Measurements from ENCODE around the gene ASPHD2.

ASPHD2 gene

GRCh38 chr22:26428515-26429457 lies at the start of gene ASPHD2:
Gene ASPHD2 (plus strand): TSS chr22:26429260. CDS start chr22:26433616, 4,356 bp downstream.
- peak within 1 kb of the TSS; percentile 48 to 59 for H3K4me3 ChIP-seq
- H3K4me1 ChIP-seq = peaks cover 0 to 17% (median 8%) of the 10 kb centered on the region in 4 donors
- H3K27me3 ChIP-seq = peaks cover 0 to 35% of the 10 kb centered on the region in 2 donors
- H3K36me3 ChIP-seq = no peaks in the 10 kb centered on the region
- no peak within 1 kb of the TSS for H3K27ac ChIP-seq
- H3K9me3 ChIP-seq = no peaks in the 10 kb centered on the region
- peak in 1 of 2 donors; percentile 33 for DNase-seq
- intact Hi-C loops (cut with DNase I; ENCODE audit: low total_unique reads) = no loop called here
- TF ChIP-seq CTCF (IDR thresholded peaks at IDR 0.05) = no peak

GRCh38 chr22:26380072-26380830 lies 48.8 kb upstream of the ASPHD2 start:
- no peak for TF ChIP-seq CTCF (IDR thresholded peaks at IDR 0.05)
- Histone ChIP-seq H3K4me1 (no peaks in the 10 kb centered on the region), H3K27me3 (peaks cover 0 to 53% of the 10 kb centered on the region in 2 donors), H3K9me3 (no peaks in the 10 kb centered on the region), H3K27ac (no peak overlapping the region), H3K4me3 (no peak overlapping the region), H3K36me3 (no peaks in the 10 kb centered on the region)
- intact Hi-C loops (cut with DNase I; ENCODE audit: low total_unique reads) = no loop called here
- DNase-seq = no peak

DNA sequence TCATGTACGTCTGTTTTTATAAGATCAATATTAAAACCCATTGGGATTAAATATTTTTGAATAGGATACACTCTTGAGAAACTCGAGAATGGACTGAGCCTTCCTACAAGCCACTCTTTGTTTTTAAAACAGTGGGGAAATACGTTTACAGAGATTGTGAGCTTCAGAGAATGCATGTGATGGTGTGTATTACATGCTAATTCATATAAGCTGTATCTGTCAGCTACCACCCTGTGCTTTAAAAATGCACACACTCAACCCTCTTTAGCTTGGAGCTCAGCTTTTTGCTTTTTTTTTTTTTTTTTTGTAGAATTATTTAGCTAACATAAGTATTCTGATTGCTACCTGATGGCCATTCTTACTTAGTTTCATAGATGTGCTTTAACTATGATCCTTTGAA lies 46.3 kb upstream of the ASPHD2 start:
- Histone ChIP-seq H3K27ac (no peak overlapping the region), H3K9me3 (no peaks in the 10 kb centered on the region), H3K27me3 (peaks cover 0 to 33% of the 10 kb centered on the region in 2 donors), H3K4me1 (no peaks in the 10 kb centered on the region), H3K4me3 (no peak overlapping the region), H3K36me3 (no peaks in the 10 kb centered on the region)
- TF ChIP-seq CTCF (IDR thresholded peaks at IDR 0.05) = no peak
- no peak for DNase-seq
- intact Hi-C loops (cut with DNase I; ENCODE audit: low total_unique reads) = no loop called here

- no peak for TF ChIP-seq CTCF (IDR thresholded peaks at IDR 0.05)
- Histone ChIP-seq H3K27me3 (peaks cover 0 to 27% of the 10 kb centered on the region in 2 donors), H3K4me3 (no peak overlapping the region), H3K27ac (no peak overlapping the region), H3K9me3 (no peaks in the 10 kb centered on the region), H3K36me3 (no peaks in the 10 kb centered on the region), H3K4me1 (no peaks in the 10 kb centered on the region)
- intact Hi-C loops (cut with DNase I; ENCODE audit: low total_unique reads) = no loop called here
- DNase-seq = no peak
Observed at GRCh38 chr22:26383968-26384556, 45.0 kb upstream of the ASPHD2 start.

- peaks cover 0 to 16% of the 10 kb centered on the region in 2 donors for H3K27me3 ChIP-seq
- no peaks in the 10 kb centered on the region for H3K4me1 ChIP-seq
- no peaks in the 10 kb centered on the region for H3K9me3 ChIP-seq
- H3K36me3 ChIP-seq = no peaks in the 10 kb centered on the region
- no peak overlapping the region for H3K4me3 ChIP-seq
- DNase-seq = no peak
- intact Hi-C loops (cut with DNase I; ENCODE audit: low total_unique reads) = no loop called here
- no peak overlapping the region for H3K27ac ChIP-seq
- TF ChIP-seq CTCF (IDR thresholded peaks at IDR 0.05) = no peak
Observed at GRCh38 chr22:26385164-26385563, 43.9 kb upstream of the ASPHD2 start.
